H1 (cell line): ENCODE data around the gene LRBA.

Experiments
- CTCF ChIP-seq, 3 experiments: IDR thresholded peaks; 1 replicate in 2 of 3; 2 replicates in 1 of 3; pipeline versions ENCODE4 v1.5.1 to v1.6.1; 2011; ENCODE audit warnings: low read length in 3 of 3, mild to moderate bottlenecking in 3 of 3, inconsistent platforms in 2 of 3, low read depth in 1 of 3, moderate library complexity in 1 of 3; ENCODE audit not compliant: insufficient read depth in 1 of 3; ENCODE audit errors: control extremely low read depth in 1 of 3
- EZH2 ChIP-seq: fragments of 200-600 bp; sonication (generic); IDR thresholded peaks from 2 replicates; pipeline ENCODE4 v1.7.1; 2012; ENCODE audit warnings: low read depth, mild to moderate bottlenecking, moderate library complexity, low read length, inconsistent platforms; ENCODE audit not compliant: severe bottlenecking
- JUN ChIP-seq: IDR thresholded peaks from 2 replicates; pipeline ENCODE4 v1.6.1; 2011; ENCODE audit warnings: low read depth, mild to moderate bottlenecking, improper control_type of control experiment, low read length
- POLR2A ChIP-seq, 2 experiments: IDR thresholded peaks; 1 replicate in 1 of 2; 2 replicates in 1 of 2; pipeline ENCODE4 v1.6.1; 2011; ENCODE audit warnings: low read depth in 2 of 2, low read length in 2 of 2, mild to moderate bottlenecking in 2 of 2; ENCODE audit errors: control extremely low read depth in 1 of 2
- RBBP5 ChIP-seq: IDR thresholded peaks from 2 replicates; pipeline ENCODE4 v1.7.1; 2012; ENCODE audit warnings: low read depth, mild to moderate bottlenecking, inconsistent platforms, low read length, moderate library complexity, borderline replicate concordance
- SP1 ChIP-seq: IDR thresholded peaks from 2 replicates; pipeline ENCODE4 v1.6.1; 2011; ENCODE audit warnings: low read depth, low read length
- SP2 ChIP-seq: IDR thresholded peaks from 2 replicates; pipeline ENCODE4 v1.6.1; 2012; ENCODE audit warnings: mild to moderate bottlenecking, low read length, inconsistent platforms
- SRF ChIP-seq: IDR thresholded peaks from 2 replicates; pipeline ENCODE4 v1.6.1; 2011; ENCODE audit warnings: mild to moderate bottlenecking, low read depth, low read length, moderate library complexity
- TAF1 ChIP-seq: IDR thresholded peaks from 2 replicates; pipeline ENCODE4 v1.6.1; 2011; ENCODE audit warnings: mild to moderate bottlenecking, low read depth, low read length
- TBP ChIP-seq: IDR thresholded peaks from 2 replicates; pipeline ENCODE4 v1.6.1; 2011; ENCODE audit warnings: low read depth, low read length, improper control_type of control experiment
- TEAD4 ChIP-seq: IDR thresholded peaks from 2 replicates; pipeline ENCODE4 v1.6.1; 2012; ENCODE audit warnings: low read depth, low read length, inconsistent platforms, mixed read lengths
- ZNF274 ChIP-seq: IDR thresholded peaks from 2 replicates; pipeline ENCODE4 v1.7.0; 2012; ENCODE audit warnings: low read length, borderline replicate concordance; ENCODE audit errors: extremely low read depth

GRCh38 chr4:150713251-150713650 lies 301.8 kb downstream of the LRBA start:
- TF ChIP-seq CTCF (IDR thresholded peaks at IDR 0.05; ENCODE audit: control extremely low read depth in 1 of 3, insufficient read depth in 1 of 3, low read depth in 1 of 3, low read length in 3 of 3) (no peak), JUN (no peak), RBBP5 (no peak), SRF (no peak), ZNF274 (no peak), POLR2A (IDR thresholded peaks at IDR 0.05; ENCODE audit: control extremely low read depth in 1 of 2, low read depth in 2 of 2, low read length in 2 of 2) (no peak), TEAD4 (no peak), SP1 (no peak), TBP (no peak), EZH2 (no peak), SP2 (no peak), TAF1 (no peak)
